HCEC 1CT (cell line): Measurements from ENCODE around the gene ATF7IP2.
A peak's percentile ranks its signal among the peaks of the same experiment; 100 is the strongest.

ENCODE experiments used
- DNase-seq: peaks from one replicate; pipeline ENCODE4 v3.0.0-alpha.2; 2017

The ATF7IP2 gene

GRCh38 chr16:10517868-10518267 lies 132.0 kb downstream of the ATF7IP2 start:
- no peak for DNase-seq

GRCh38 chr16:10518479-10519041 lies 132.7 kb downstream of the ATF7IP2 start:
- DNase-seq = no peak

GRCh38 chr16:10519297-10519696 lies 133.4 kb downstream of the ATF7IP2 start:
- DNase-seq = no peak

- DNase-seq = no peak
Observed at GRCh38 chr16:10519929-10520868, 134.3 kb downstream of the ATF7IP2 start.

- DNase-seq = no peak
Observed at GRCh38 chr16:10520869-10521578, 135.2 kb downstream of the ATF7IP2 start.

GRCh38 chr16:10521681-10522274 lies 135.9 kb downstream of the ATF7IP2 start:
- DNase-seq = peak; percentile 70

- DNase-seq = no peak
Observed at GRCh38 chr16:10522966-10523365, 137.1 kb downstream of the ATF7IP2 start.

GRCh38 chr16:10525214-10525825 lies 139.5 kb downstream of the ATF7IP2 start:
- no peak for DNase-seq

- no peak for DNase-seq
Observed at GRCh38 chr16:10526962-10527361, 141.1 kb downstream of the ATF7IP2 start.

- no peak for DNase-seq
Observed at GRCh38 chr16:10528635-10529034, 142.8 kb downstream of the ATF7IP2 start.

GRCh38 chr16:10529895-10530669 lies 144.2 kb downstream of the ATF7IP2 start:
- no peak for DNase-seq

- DNase-seq = no peak
Observed at GRCh38 chr16:10530685-10531084, 144.8 kb downstream of the ATF7IP2 start.

GRCh38 chr16:10531582-10531981 lies 145.7 kb downstream of the ATF7IP2 start:
- no peak for DNase-seq
